Stimulated activated memory B cell treated with anti-CD40 and anti-IgM and Interleukin-4, amounts not matched to agents 10 μg/mL and 1 μg/mL and 100 μg/mL, for 72 hours (primary cell): ENCODE data around the gene SPATS2L.

ENCODE experiments used
- ATAC-seq: fragments of 150-1000 bp; cut with Tn5 transposase; 2 replicates; pipeline ENCODE4 v1.10.0; 2021
- H3K27ac Mint-ChIP-seq: one replicate; pipeline ENCODE4 v1.8.0; 2022; ENCODE audit warnings: mild to moderate bottlenecking, mixed read lengths
- H3K27me3 Mint-ChIP-seq: one replicate; pipeline ENCODE4 v1.8.0; 2022; ENCODE audit warnings: mixed read lengths
- H3K36me3 Mint-ChIP-seq: one replicate; pipeline ENCODE4 v1.8.0; 2022; ENCODE audit warnings: mixed read lengths
- H3K4me1 Mint-ChIP-seq: one replicate; pipeline ENCODE4 v1.8.0; 2022; ENCODE audit warnings: mixed read lengths
- H3K4me3 Mint-ChIP-seq: one replicate; pipeline ENCODE4 v1.8.0; 2022; ENCODE audit warnings: mild to moderate bottlenecking, moderate library complexity, mixed read lengths
- H3K9me3 Mint-ChIP-seq: one replicate; pipeline ENCODE4 v1.8.0; 2022; ENCODE audit warnings: mixed read lengths

The SPATS2L gene

GRCh38 chr2:200453853-200454534 is 147.5 kb downstream of the SPATS2L start:
- Mint-ChIP-seq H3K27me3 (no peaks in the 10 kb centered on the region), H3K4me1 (peaks cover 43% of the 10 kb centered on the region), H3K9me3 (no peaks in the 10 kb centered on the region), H3K36me3 (no peaks in the 10 kb centered on the region), H3K27ac (no peak overlapping the region), H3K4me3 (no peak overlapping the region)
- ATAC-seq = no peak

GRCh38 chr2:200454927-200455801 is 148.7 kb downstream of the SPATS2L start:
- Mint-ChIP-seq H3K27ac (peak overlapping the region; percentile 60), H3K27me3 (no peaks in the 10 kb centered on the region), H3K36me3 (no peaks in the 10 kb centered on the region), H3K4me3 (no peak overlapping the region), H3K9me3 (no peaks in the 10 kb centered on the region), H3K4me1 (peaks cover 38% of the 10 kb centered on the region)
- peak; percentile 56 for ATAC-seq

- Mint-ChIP-seq H3K27me3 (no peaks in the 10 kb centered on the region), H3K27ac (peak overlapping the region; percentile 48), H3K9me3 (no peaks in the 10 kb centered on the region), H3K4me1 (peaks cover 31% of the 10 kb centered on the region), H3K36me3 (no peaks in the 10 kb centered on the region), H3K4me3 (peak overlapping the region; percentile 22)
- ATAC-seq = peak; percentile 89
Observed at GRCh38 chr2:200455958-200456421, 149.5 kb downstream of the SPATS2L start.

GRCh38 chr2:200456567-200456966 is 150.1 kb downstream of the SPATS2L start:
- Mint-ChIP-seq H3K27me3 (no peaks in the 10 kb centered on the region), H3K9me3 (no peaks in the 10 kb centered on the region), H3K4me3 (no peak overlapping the region), H3K36me3 (no peaks in the 10 kb centered on the region), H3K27ac (no peak overlapping the region), H3K4me1 (peaks cover 27% of the 10 kb centered on the region)
- no peak for ATAC-seq

GRCh38 chr2:200459101-200459500 is 152.6 kb downstream of the SPATS2L start:
- no peak for ATAC-seq
- Mint-ChIP-seq H3K4me3 (no peak overlapping the region), H3K36me3 (no peaks in the 10 kb centered on the region), H3K27me3 (no peaks in the 10 kb centered on the region), H3K4me1 (peaks cover 29% of the 10 kb centered on the region), H3K9me3 (no peaks in the 10 kb centered on the region), H3K27ac (no peak overlapping the region)

- Mint-ChIP-seq H3K9me3 (no peaks in the 10 kb centered on the region), H3K4me3 (no peak overlapping the region), H3K4me1 (peaks cover 13% of the 10 kb centered on the region), H3K27ac (no peak overlapping the region), H3K27me3 (no peaks in the 10 kb centered on the region), H3K36me3 (no peaks in the 10 kb centered on the region)
- ATAC-seq = no peak
Observed at GRCh38 chr2:200461846-200462710, 155.6 kb downstream of the SPATS2L start.

GRCh38 chr2:200463452-200463851 is 157.0 kb downstream of the SPATS2L start:
- H3K36me3 Mint-ChIP-seq = no peaks in the 10 kb centered on the region
- H3K27me3 Mint-ChIP-seq = no peaks in the 10 kb centered on the region
- H3K9me3 Mint-ChIP-seq = no peaks in the 10 kb centered on the region
- peaks cover 13% of the 10 kb centered on the region for H3K4me1 Mint-ChIP-seq
- H3K27ac Mint-ChIP-seq = no peak overlapping the region
- no peak overlapping the region for H3K4me3 Mint-ChIP-seq
- ATAC-seq = no peak

- Mint-ChIP-seq H3K27me3 (no peaks in the 10 kb centered on the region), H3K36me3 (no peaks in the 10 kb centered on the region), H3K4me1 (peaks cover 29% of the 10 kb centered on the region), H3K27ac (peak overlapping the region; percentile 65), H3K9me3 (no peaks in the 10 kb centered on the region), H3K4me3 (peak overlapping the region; percentile 55)
- peak; percentile 60 for ATAC-seq
Observed at GRCh38 chr2:200466425-200467418, 160.2 kb downstream of the SPATS2L start.

- peaks cover 38% of the 10 kb centered on the region for H3K4me1 Mint-ChIP-seq
- peak overlapping the region; percentile 65 for H3K27ac Mint-ChIP-seq
- H3K36me3 Mint-ChIP-seq = no peaks in the 10 kb centered on the region
- no peaks in the 10 kb centered on the region for H3K9me3 Mint-ChIP-seq
- no peak overlapping the region for H3K4me3 Mint-ChIP-seq
- no peak for ATAC-seq
- H3K27me3 Mint-ChIP-seq = no peaks in the 10 kb centered on the region
Observed at GRCh38 chr2:200467806-200468681, 161.6 kb downstream of the SPATS2L start.

- Mint-ChIP-seq H3K27me3 (no peaks in the 10 kb centered on the region), H3K27ac (no peak overlapping the region), H3K9me3 (no peaks in the 10 kb centered on the region)
Observed at GRCh38 chr2:200469708-200470211, 163.3 kb downstream of the SPATS2L start.

GRCh38 chr2:200470230-200470629 is 163.7 kb downstream of the SPATS2L start:
- no peaks in the 10 kb centered on the region for H3K9me3 Mint-ChIP-seq
- H3K36me3 Mint-ChIP-seq = no peaks in the 10 kb centered on the region

More at GRCh38 chr2:200469708-200470211, 163.3 kb downstream of the SPATS2L start:
- ATAC-seq = no peak
- H3K4me3 Mint-ChIP-seq = no peak overlapping the region
- no peaks in the 10 kb centered on the region for H3K36me3 Mint-ChIP-seq
- H3K4me1 Mint-ChIP-seq = peaks cover 34% of the 10 kb centered on the region

GRCh38 chr2:200471324-200471848 is 164.9 kb downstream of the SPATS2L start:
- ATAC-seq = peak; percentile 76
- H3K9me3 Mint-ChIP-seq = no peaks in the 10 kb centered on the region
- H3K27me3 Mint-ChIP-seq = no peaks in the 10 kb centered on the region
- H3K27ac Mint-ChIP-seq = peak overlapping the region; percentile 25
- H3K4me3 Mint-ChIP-seq = peak overlapping the region; percentile 49
- no peaks in the 10 kb centered on the region for H3K36me3 Mint-ChIP-seq
- peaks cover 34% of the 10 kb centered on the region for H3K4me1 Mint-ChIP-seq

More at GRCh38 chr2:200470230-200470629, 163.7 kb downstream of the SPATS2L start:
- H3K4me3 Mint-ChIP-seq = no peak overlapping the region
- H3K4me1 Mint-ChIP-seq = peaks cover 34% of the 10 kb centered on the region
- no peak for ATAC-seq
- H3K27me3 Mint-ChIP-seq = no peaks in the 10 kb centered on the region
- no peak overlapping the region for H3K27ac Mint-ChIP-seq
